Osteocyte (in vitro differentiated cells): ENCODE measurements around the gene SPATA33. TPM values are rescaled to one million over a fixed set of nuclear protein-coding genes. Genes with fewer than 3 reads are reported as not detected.

ENCODE experiments used
- DNase-seq: peaks from one replicate; pipeline ENCODE4 v3.0.0; 2021; ENCODE audit warnings: mixed read lengths; ENCODE audit not compliant: unreplicated experiment; ENCODE audit errors: extremely low spot score
- H3K27ac Mint-ChIP-seq: one replicate; pipeline ENCODE4 v1.8.0; 2021; ENCODE audit warnings: mild to moderate bottlenecking, mixed read lengths; ENCODE audit not compliant: unreplicated experiment
- H3K27me3 Mint-ChIP-seq: one replicate; pipeline ENCODE4 v1.8.0; 2021; ENCODE audit warnings: mixed read lengths; ENCODE audit not compliant: unreplicated experiment
- H3K36me3 Mint-ChIP-seq: one replicate; pipeline ENCODE4 v1.8.0; 2021; ENCODE audit warnings: mixed read lengths; ENCODE audit not compliant: unreplicated experiment
- H3K4me1 Mint-ChIP-seq: one replicate; pipeline ENCODE4 v1.8.0; 2021; ENCODE audit warnings: mixed read lengths; ENCODE audit not compliant: unreplicated experiment
- H3K4me3 Mint-ChIP-seq: one replicate; pipeline ENCODE4 v1.8.0; 2021; ENCODE audit warnings: mild to moderate bottlenecking, moderate library complexity, mixed read lengths; ENCODE audit not compliant: unreplicated experiment
- H3K9me3 Mint-ChIP-seq: one replicate; pipeline ENCODE4 v1.8.0; 2021; ENCODE audit warnings: mixed read lengths; ENCODE audit not compliant: unreplicated experiment
- CTCF ChIP-seq: fragments of 200-600 bp; sonication (generic); IDR thresholded peaks from 2 replicates; pipeline ENCODE4 v1.5.0; 2021; ENCODE audit warnings: antibody characterized with exemption, mild to moderate bottlenecking, moderate library complexity
- total RNA-seq: library from RNA; stranded (reverse); gene quantifications from 2 replicates; pipeline ENCODE4 v1.2.1, GENCODE V29; 2021

SPATA33 gene
- total RNA-seq, 1 donor from 2014 or later, result 18.3 TPM

GRCh38 chr16:89621698-89622409 is 35.8 kb upstream of the SPATA33 start:
- Mint-ChIP-seq H3K4me1 (peaks cover 9% of the 10 kb centered on the region), H3K36me3 (no peaks in the 10 kb centered on the region), H3K27me3 (peaks cover 7% of the 10 kb centered on the region), H3K9me3 (no peaks in the 10 kb centered on the region), H3K27ac (no peak overlapping the region), H3K4me3 (no peak overlapping the region)
- TF ChIP-seq CTCF, result no peak
- DNase-seq, result no peak

- Mint-ChIP-seq H3K4me3 (no peak overlapping the region), H3K9me3 (no peaks in the 10 kb centered on the region), H3K27me3 (peaks cover 7% of the 10 kb centered on the region), H3K27ac (peak overlapping the region; percentile 21), H3K36me3 (no peaks in the 10 kb centered on the region), H3K4me1 (peaks cover 9% of the 10 kb centered on the region)
- no peak for DNase-seq
- TF ChIP-seq CTCF, result no peak
These were observed 34.0 kb upstream of the SPATA33 start for GRCh38 chr16:89623511-89624261.

- H3K9me3 Mint-ChIP-seq, result no peaks in the 10 kb centered on the region
- no peaks in the 10 kb centered on the region for H3K36me3 Mint-ChIP-seq
- H3K27ac Mint-ChIP-seq, result no peak overlapping the region
- no peak overlapping the region for H3K4me3 Mint-ChIP-seq
- peaks cover 9% of the 10 kb centered on the region for H3K4me1 Mint-ChIP-seq
- H3K27me3 Mint-ChIP-seq, result peaks cover 7% of the 10 kb centered on the region
- no peak for TF ChIP-seq CTCF
- no peak for DNase-seq
These were observed 32.6 kb upstream of the SPATA33 start for GRCh38 chr16:89624777-89625761.

- Mint-ChIP-seq H3K36me3 (no peaks in the 10 kb centered on the region), H3K27ac (no peak overlapping the region), H3K9me3 (no peaks in the 10 kb centered on the region), H3K4me3 (no peak overlapping the region), H3K27me3 (peaks cover 4% of the 10 kb centered on the region), H3K4me1 (peaks cover 8% of the 10 kb centered on the region)
- no peak for DNase-seq
- no peak for TF ChIP-seq CTCF
These were observed 27.6 kb upstream of the SPATA33 start for GRCh38 chr16:89629827-89630610.
